Ishikawa (cell line): ENCODE data around the gene MCF2L.

Experiments used
- CEBPB ChIP-seq: IDR thresholded peaks from 2 replicates; pipeline ENCODE4 v1.6.1; 2012
- EGR1 ChIP-seq: IDR thresholded peaks from 2 replicates; pipeline ENCODE4 v1.6.1; 2012
- EP300 ChIP-seq: IDR thresholded peaks from 2 replicates; pipeline ENCODE4 v1.6.1; 2012; ENCODE audit warnings: borderline replicate concordance
- MAX ChIP-seq: IDR thresholded peaks from 2 replicates; pipeline ENCODE4 v1.6.1; 2012
- NFIC ChIP-seq: IDR thresholded peaks from 2 replicates; pipeline ENCODE4 v1.6.1; 2012
- RAD21 ChIP-seq: IDR thresholded peaks from 2 replicates; pipeline ENCODE4 v1.6.1; 2012; ENCODE audit warnings: low read depth
- REST ChIP-seq: IDR thresholded peaks from 2 replicates; pipeline ENCODE4 v1.6.1; 2012; ENCODE audit warnings: low read depth, mild to moderate bottlenecking
- TAF1 ChIP-seq: IDR thresholded peaks from 2 replicates; pipeline ENCODE4 v1.6.1; 2012; ENCODE audit warnings: low read depth, mild to moderate bottlenecking
- TEAD4 ChIP-seq: IDR thresholded peaks from 2 replicates; pipeline ENCODE4 v1.6.1; 2012
- USF1 ChIP-seq: IDR thresholded peaks from 2 replicates; pipeline ENCODE4 v1.6.1; 2012
- YY1 ChIP-seq: IDR thresholded peaks from 2 replicates; pipeline ENCODE4 v1.6.1; 2012; ENCODE audit warnings: low read depth
- ZBTB7A ChIP-seq: IDR thresholded peaks from 2 replicates; pipeline ENCODE4 v1.6.1; 2012; ENCODE audit warnings: low read depth

- no peak for TF ChIP-seq ZBTB7A
- TF ChIP-seq CEBPB = no peak
- TF ChIP-seq EGR1 = no peak
- TF ChIP-seq REST = no peak
- TF ChIP-seq EP300 = no peak
- TF ChIP-seq MAX = no peak
- TF ChIP-seq USF1 = no peak
- TF ChIP-seq TAF1 = no peak
- no peak for TF ChIP-seq RAD21
- no peak for TF ChIP-seq NFIC
- no peak for TF ChIP-seq YY1
- no peak for TF ChIP-seq TEAD4
Observed at GRCh38 chr13:113049521-113049941, 80.5 kb downstream of the MCF2L start.
